HG03103 (cell line): ENCODE results near the gene LIPC.

Experiments
- ATAC-seq: cut with Tn5 transposase; IDR thresholded peaks from one replicate; pipeline ENCODE4 v1.9.1; 2021; ENCODE audit warnings: low read depth; ENCODE audit not compliant: unreplicated experiment

Gene LIPC

GRCh38 chr15:58472221-58472620, 40.4 kb downstream of the LIPC start:
- no peak for ATAC-seq

- no peak for ATAC-seq
These were observed 41.2 kb downstream of the LIPC start for GRCh38 chr15:58472821-58473581.

DNA sequence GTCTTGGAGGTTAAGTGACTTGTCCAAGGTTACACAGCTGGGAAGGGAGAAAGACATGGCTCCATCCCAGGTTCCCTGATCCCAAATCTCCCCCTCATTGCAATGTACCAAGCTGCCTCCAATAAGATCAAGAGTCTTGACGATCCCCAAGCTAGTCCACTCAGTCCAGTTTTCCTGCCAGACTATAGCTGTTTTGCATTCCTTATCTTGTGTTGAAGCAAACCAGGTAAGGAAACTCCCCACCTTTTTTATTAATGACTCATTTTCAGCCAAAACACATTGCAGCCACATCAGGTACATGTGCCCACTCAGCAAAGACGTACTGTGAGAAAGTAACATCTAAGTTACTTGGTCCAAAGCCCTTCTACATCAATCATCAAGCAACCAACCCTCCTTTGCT, 41.9 kb downstream of the LIPC start:
- no peak for ATAC-seq

GRCh38 chr15:58474741-58475323, 43.0 kb downstream of the LIPC start:
- no peak for ATAC-seq

DNA sequence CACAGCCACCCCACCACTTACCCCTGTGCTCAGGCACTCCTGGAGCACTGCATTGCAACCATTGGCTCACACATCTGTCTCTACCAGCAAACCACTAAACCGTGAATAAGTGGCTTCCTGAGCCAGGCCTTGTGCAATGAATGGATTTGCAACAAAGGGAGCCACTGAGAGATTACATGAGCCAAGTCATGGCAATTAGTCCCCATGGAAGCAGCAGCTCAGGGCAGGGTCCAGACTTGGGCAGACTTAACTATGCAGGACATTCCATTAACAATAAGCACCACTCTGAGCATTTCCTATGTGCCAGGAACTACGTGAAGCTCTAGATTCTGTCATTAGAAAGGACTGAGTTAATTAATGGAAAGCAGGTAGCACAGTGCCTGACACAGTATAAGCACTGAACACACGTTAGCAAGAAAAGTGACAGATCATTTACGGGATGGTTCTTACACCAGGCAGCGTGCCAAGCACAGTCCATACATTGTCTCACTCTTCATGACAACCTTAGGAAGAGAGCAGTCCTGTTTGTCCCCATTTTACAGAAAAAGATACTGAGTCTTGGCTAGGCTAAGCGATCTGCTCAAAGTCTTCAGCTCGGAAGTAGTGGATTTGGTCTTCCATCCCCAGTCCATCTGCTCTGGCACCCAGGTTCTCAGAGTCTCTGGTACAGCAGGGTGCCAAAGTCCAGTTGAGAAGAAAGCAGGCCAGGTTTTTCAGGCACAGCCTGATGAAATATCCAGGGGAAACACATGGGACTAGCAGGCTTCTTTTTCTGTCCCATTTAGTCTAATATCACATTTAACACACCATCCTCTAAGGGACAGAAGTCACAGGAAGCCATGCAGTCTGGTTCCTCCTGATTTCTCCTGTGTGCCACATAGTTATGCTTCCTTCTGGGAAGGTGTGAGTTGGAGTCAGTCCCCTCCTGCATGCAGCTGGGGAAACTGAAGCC, 44.1 kb downstream of the LIPC start:
- no peak for ATAC-seq

GRCh38 chr15:58476525-58477162, 44.9 kb downstream of the LIPC start:
- no peak for ATAC-seq

DNA sequence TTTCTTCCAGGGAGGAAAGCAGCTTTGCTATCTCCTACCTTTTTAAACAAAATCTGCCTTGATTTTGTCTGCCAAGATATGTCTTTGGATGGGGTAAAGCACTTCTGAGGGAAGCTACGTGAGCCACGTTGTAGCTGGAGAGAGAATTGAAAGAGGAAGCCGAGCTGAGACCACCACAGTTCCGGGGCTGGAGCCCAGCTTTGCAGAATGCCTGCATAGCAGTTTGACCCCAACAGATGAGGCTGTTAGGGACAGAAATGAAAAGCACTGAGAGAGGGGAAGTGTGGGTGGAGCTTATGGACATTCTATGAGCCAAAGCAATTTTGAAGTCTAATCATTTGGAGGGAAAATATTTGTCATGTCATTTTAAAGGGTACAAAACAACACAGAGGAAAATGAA, 45.4 kb downstream of the LIPC start:
- no peak for ATAC-seq

DNA sequence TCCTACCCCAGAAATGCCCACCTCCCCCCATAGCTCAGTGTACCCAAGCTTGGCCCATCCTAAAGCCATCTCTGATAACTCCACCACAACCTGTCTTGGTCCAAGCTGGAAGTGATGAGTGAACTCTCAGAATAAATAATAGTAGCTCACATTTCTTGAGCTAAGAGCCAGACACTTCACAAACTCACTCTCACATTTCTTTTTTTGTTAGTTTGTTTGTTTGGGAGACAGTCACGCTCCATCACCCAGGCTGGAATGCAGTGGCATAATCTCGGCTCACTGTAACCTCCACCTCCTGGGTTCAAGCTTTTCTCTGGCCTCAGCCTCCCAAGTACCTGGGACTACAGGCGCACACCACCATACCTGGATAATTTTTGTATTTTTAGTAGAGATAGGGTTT, 46.2 kb downstream of the LIPC start:
- ATAC-seq: no peak

DNA sequence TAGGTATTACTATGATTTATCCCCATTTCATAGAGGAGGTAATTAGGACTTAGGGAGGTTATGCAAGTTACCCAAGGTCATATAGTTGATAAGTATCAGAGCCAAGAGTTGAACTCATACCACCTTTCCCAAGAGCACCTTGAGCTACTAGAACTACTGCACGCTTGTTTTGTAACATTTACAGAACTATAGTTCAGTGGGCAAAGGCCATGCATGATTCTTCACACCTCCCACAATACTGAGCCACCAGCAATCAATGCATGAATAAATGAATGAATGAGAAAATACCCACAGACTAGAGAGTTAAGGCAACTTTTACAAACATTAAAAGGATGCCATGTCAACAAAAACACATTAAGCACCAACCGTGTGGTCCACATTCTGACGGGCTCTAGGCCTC, 46.8 kb downstream of the LIPC start:
- ATAC-seq: no peak

DNA sequence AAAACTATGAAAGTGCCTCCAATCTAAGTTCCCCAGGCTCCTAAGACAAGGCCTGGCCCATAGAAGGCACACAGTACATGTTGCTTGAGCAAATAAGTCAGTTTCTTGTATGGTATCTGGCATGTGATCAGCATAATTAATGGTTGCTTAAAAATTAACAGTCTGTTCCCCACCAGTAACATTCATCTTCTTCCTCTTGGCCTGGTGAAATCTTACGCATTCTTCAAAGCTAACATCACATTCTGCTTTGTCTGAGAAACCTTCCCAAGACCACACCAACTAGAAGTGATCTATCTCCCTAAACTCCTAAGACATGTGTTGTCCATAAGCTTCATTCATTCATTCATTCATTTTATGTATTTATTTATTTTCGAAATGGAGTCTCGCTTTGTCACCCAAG, 48.1 kb downstream of the LIPC start:
- ATAC-seq: no peak

DNA sequence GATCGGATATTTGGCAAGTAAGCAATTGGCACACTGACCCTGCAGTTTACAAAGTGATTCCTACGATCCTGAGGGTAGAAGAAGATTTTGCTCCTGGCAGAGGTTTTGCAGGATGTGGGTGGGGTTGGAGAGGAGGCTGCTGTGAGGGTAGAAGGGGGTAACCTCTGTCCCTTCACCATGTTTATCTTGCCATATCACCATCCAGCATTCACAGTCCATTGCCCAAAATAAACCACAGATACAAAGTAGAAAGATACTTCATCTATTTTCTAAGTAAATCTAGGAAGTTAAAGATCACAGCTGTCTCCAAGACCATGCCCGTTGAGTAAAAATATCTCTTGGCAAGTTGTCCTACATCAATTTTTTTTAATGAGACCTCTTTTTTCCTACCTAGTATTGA, 51.6 kb downstream of the LIPC start:
- ATAC-seq: no peak

- ATAC-seq: no peak
These were observed 53.2 kb downstream of the LIPC start for GRCh38 chr15:58484791-58485600.

DNA sequence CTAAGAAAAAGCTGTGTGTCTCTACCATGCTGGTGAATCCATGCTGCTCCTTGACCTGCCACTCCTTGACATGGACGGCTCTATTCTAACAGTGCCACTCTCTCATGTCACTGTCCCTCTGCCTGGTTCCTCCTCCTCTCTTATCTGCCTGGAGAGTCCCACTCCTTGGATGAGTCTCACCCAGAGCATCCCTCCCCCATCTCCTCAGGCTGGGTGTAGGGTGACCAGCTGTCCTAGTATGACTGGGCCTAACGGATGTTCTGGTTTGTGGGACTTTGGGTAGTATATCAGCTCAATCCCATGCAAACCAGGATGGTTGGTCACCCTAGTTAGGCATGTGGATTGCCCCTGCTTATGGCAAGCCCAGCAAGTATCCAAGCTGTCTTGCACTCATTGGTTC, 54.3 kb downstream of the LIPC start:
- no peak for ATAC-seq

DNA sequence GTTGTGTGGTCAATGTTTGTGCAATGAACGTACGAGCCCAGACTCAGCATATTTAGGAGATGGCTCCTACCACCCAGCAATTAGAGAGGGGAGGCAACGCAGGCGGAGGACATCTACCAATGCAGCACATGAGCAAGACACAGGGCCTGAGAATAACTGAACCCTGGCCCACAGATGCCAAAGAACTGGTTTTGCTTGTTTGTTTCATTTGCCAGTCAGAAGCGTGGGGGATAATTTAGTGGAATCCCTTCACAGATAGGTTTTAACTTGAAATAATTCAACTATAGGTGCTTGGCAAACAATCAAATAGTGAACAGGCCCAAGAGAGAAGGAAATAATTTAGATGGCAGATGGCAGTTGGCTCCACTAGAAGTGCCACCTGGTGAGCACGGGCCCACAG, 54.8 kb downstream of the LIPC start:
- no peak for ATAC-seq

- no peak for ATAC-seq
These were observed 55.4 kb downstream of the LIPC start for GRCh38 chr15:58487041-58487723.

GRCh38 chr15:58487724-58488120, 55.9 kb downstream of the LIPC start:
- no peak for ATAC-seq

- ATAC-seq: no peak
These were observed 57.7 kb downstream of the LIPC start for GRCh38 chr15:58489289-58490085.

DNA sequence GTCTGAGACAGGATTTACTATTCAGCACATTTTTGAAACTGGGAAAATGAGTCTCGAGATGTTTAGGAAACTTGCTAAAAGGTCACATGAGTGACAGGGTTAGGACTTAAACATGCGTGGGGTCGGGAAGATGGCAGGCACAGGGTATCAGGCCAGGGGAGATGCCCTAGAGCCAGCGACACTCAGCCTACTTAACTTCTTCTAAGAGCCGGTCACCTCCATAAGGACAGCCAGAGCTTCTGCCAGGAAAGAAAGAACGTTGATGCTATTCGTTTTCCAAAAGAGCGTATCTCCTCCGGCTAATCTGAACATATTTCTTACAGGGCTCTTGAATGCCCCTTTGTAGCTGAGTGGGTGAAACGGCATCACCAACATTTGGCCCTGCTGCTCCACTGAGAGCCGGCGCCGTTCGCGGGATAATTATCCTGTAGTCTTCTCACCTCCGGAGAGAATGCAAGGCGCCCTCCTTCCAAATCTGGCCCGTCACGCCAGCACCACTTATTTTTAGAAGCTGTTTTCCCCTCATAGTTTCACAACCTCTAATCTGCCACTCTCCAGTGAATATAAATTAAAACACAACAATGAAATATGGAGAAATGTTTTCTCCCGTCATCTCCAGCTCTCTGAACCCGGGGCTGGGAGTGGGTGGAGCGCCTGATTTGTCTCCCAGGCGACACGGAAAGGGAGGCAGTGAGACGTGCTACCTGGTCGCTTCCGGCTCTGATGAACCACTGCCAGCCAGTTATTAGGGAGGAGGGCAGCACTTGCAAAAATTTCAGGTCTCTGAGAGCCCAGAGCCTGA, 58.5 kb downstream of the LIPC start:
- ATAC-seq: no peak
